Ascending aorta (tissue), 2 donors: ENCODE results near the gene RFX4. TPM values are rescaled to one million over a fixed set of nuclear protein-coding genes. Genes with fewer than 3 reads are reported as not detected.

Experiments used
- DNase-seq, 2 donors: peaks; one replicate each; pipeline ENCODE4 v3.0.0-alpha.2; 2019; ENCODE audit warnings: low spot score in 2 of 2
- H3K27ac ChIP-seq, 2 donors: fragments of 200-600 bp; sonication (generic); one replicate each; pipeline ENCODE4 v1.5.1; 2016 to 2017; ENCODE audit warnings: mild to moderate bottlenecking in 1 of 2
- H3K27me3 ChIP-seq: fragments of 200-600 bp; sonication (generic); one replicate; pipeline ENCODE4 v1.5.1; 2017
- H3K36me3 ChIP-seq, 2 donors: fragments of 200-600 bp; sonication (generic); one replicate each; pipeline ENCODE4 v1.5.1; 2016
- H3K4me1 ChIP-seq, 2 donors: fragments of 200-600 bp; sonication (generic); one replicate each; pipeline ENCODE4 v1.5.1; 2016 to 2017; ENCODE audit warnings: mild to moderate bottlenecking in 1 of 2
- H3K4me3 ChIP-seq, 2 donors: fragments of 200-600 bp; sonication (generic); one replicate each; pipeline ENCODE4 v1.5.1; 2016 to 2017; ENCODE audit warnings: mild to moderate bottlenecking in 1 of 2
- H3K9me3 ChIP-seq, 2 donors: fragments of 200-600 bp; sonication (generic); one replicate each; pipeline ENCODE4 v1.5.1; 2016
- CTCF ChIP-seq, 3 experiments: fragments of 200-600 bp in 2 of 3; fragments of 450-650 bp in 1 of 3; sonication (generic) in 2 of 3; IDR thresholded peaks; one replicate each; pipeline ENCODE4 v1.5.1; 2016 to 2019; ENCODE audit warnings: antibody characterized with exemption in 3 of 3, mild to moderate bottlenecking in 1 of 3, moderate library complexity in 1 of 3
- intact Hi-C: fragments of 100-400 bp; cut with DNase I; formaldehyde crosslinking; loops from one replicate; pipeline ENCODE4 v1.15.1; 2023
- total RNA-seq: library from RNA; depleted of rRNA; stranded (reverse); fragments of >200 nt; gene quantifications from one replicate; pipeline ENCODE4 v1.1.0, GENCODE V29; 2016

Gene RFX4
- total RNA-seq, 1 donor from 2014 or later, result not detected

GRCh38 chr12:106776897-106777296, 194.1 kb downstream of the RFX4 start:
- H3K27me3 ChIP-seq, result no peaks in the 10 kb centered on the region
- H3K4me3 ChIP-seq, result no peak overlapping the region
- DNase-seq, result no peak
- intact Hi-C loops, result no loop called here
- no peaks in the 10 kb centered on the region for H3K36me3 ChIP-seq
- H3K9me3 ChIP-seq, result no peaks in the 10 kb centered on the region
- H3K27ac ChIP-seq, result no peak overlapping the region
- no peak for TF ChIP-seq CTCF (IDR thresholded peaks at IDR 0.05)
- H3K4me1 ChIP-seq, result peaks cover 0 to 18% of the 10 kb centered on the region in 2 donors

- DNase-seq, result no peak
- TF ChIP-seq CTCF (IDR thresholded peaks at IDR 0.05), result no peak
- Histone ChIP-seq H3K27me3 (no peaks in the 10 kb centered on the region), H3K4me1 (peaks cover 0 to 8% of the 10 kb centered on the region in 2 donors), H3K36me3 (peaks cover 0 to 11% of the 10 kb centered on the region in 2 donors), H3K27ac (no peak overlapping the region), H3K9me3 (no peaks in the 10 kb centered on the region), H3K4me3 (no peak overlapping the region)
- intact Hi-C loops, result no loop called here
Measured at GRCh38 chr12:106780010-106780631, 197.3 kb downstream of the RFX4 start.

GRCh38 chr12:106782619-106783018, 199.8 kb downstream of the RFX4 start:
- intact Hi-C loops, result no loop called here
- no peak for TF ChIP-seq CTCF (IDR thresholded peaks at IDR 0.05)
- no peak overlapping the region for H3K27ac ChIP-seq

GRCh38 chr12:106783515-106783914, 200.7 kb downstream of the RFX4 start:
- intact Hi-C loops, result no loop called here
- H3K36me3 ChIP-seq, result peaks cover 0 to 15% of the 10 kb centered on the region in 2 donors
- no peak for TF ChIP-seq CTCF (IDR thresholded peaks at IDR 0.05)
- no peak for DNase-seq
- H3K27ac ChIP-seq, result no peak overlapping the region
- no peaks in the 10 kb centered on the region for H3K4me1 ChIP-seq
- peak overlapping the region in 1 of 2 donors; percentile 20 for H3K4me3 ChIP-seq
- H3K9me3 ChIP-seq, result no peaks in the 10 kb centered on the region
- no peaks in the 10 kb centered on the region for H3K27me3 ChIP-seq

More at GRCh38 chr12:106782619-106783018, 199.8 kb downstream of the RFX4 start:
- no peaks in the 10 kb centered on the region for H3K4me1 ChIP-seq
- no peak overlapping the region for H3K4me3 ChIP-seq
- no peaks in the 10 kb centered on the region for H3K27me3 ChIP-seq
- no peak for DNase-seq
- no peaks in the 10 kb centered on the region for H3K9me3 ChIP-seq
- H3K36me3 ChIP-seq, result peaks cover 0 to 15% of the 10 kb centered on the region in 2 donors

GRCh38 chr12:106790020-106790419, 207.2 kb downstream of the RFX4 start:
- peaks cover 4 to 18% of the 10 kb centered on the region in 2 donors for H3K36me3 ChIP-seq
- no peaks in the 10 kb centered on the region for H3K9me3 ChIP-seq
- no peaks in the 10 kb centered on the region for H3K4me1 ChIP-seq
- no peak overlapping the region for H3K27ac ChIP-seq
- no peaks in the 10 kb centered on the region for H3K27me3 ChIP-seq
- intact Hi-C loops, result no loop called here
- TF ChIP-seq CTCF (IDR thresholded peaks at IDR 0.05), result no peak
- DNase-seq, result no peak
- no peak overlapping the region for H3K4me3 ChIP-seq
